HEK293 (cell line): ENCODE results near the gene GYG1.

Experiments
- CTCF ChIA-PET: fragments of 350-600 bp; formaldehyde crosslinking; extraction: SDS; loops from one replicate; lab custom pipeline; 2021; ENCODE audit warnings: antibody characterized with exemption; lab: Yijun Ruan, JAX
- POLR2A ChIA-PET: fragments of 300-600 bp; formaldehyde crosslinking; extraction: SDS; loops from one replicate; lab custom pipeline; 2020; ENCODE audit warnings: antibody characterized with exemption, inconsistent platforms; lab: Yijun Ruan, JAX
- H3K27ac ChIP-seq: fragments of 200-500 bp; sonication (Bioruptor generic); 2 replicates; pipeline ENCODE4 v1.5.1; 2014; ENCODE audit warnings: low read depth, low read length, control low read depth, inconsistent platforms; ENCODE audit errors: extremely low read depth
- H3K36me3 ChIP-seq, 2 experiments: fragments of 200-500 bp in 1 of 2; sonication (Bioruptor generic) in 1 of 2; 1 replicate in 1 of 2; 2 replicates in 1 of 2; pipeline ENCODE4 v1.5.1; 2014 to 2017; ENCODE audit warnings: inconsistent platforms in 2 of 2, low read length in 2 of 2; ENCODE audit not compliant: control insufficient read depth in 2 of 2, insufficient read depth in 1 of 2
- H3K4me1 ChIP-seq: fragments of 200-500 bp; sonication (Bioruptor generic); 2 replicates; pipeline ENCODE4 v1.5.1; 2014; ENCODE audit warnings: mild to moderate bottlenecking, low read length, inconsistent platforms; ENCODE audit not compliant: control insufficient read depth, insufficient read depth
- H3K4me3 ChIP-seq: 2 replicates; pipeline ENCODE4 v1.5.1; 2011; ENCODE audit warnings: low read depth, mild to moderate bottlenecking, control low read depth, low read length, moderate library complexity
- H3K9me3 ChIP-seq: fragments of 200-500 bp; sonication (Bioruptor generic); 2 replicates; pipeline ENCODE4 v1.5.1; 2014; ENCODE audit warnings: low read depth, low read length, inconsistent platforms; ENCODE audit not compliant: control insufficient read depth, insufficient read depth
- BCL11B ChIP-seq: fragments of 450-650 bp; formaldehyde crosslinking; IDR thresholded peaks from 2 replicates; pipeline ENCODE4 v1.5.1; 2016; ENCODE audit warnings: low read depth, missing biosample characterization, missing genetic modification characterization
- MYNN ChIP-seq: fragments of 450-650 bp; formaldehyde crosslinking; IDR thresholded peaks from 2 replicates; pipeline ENCODE4 v1.5.1; 2016; ENCODE audit warnings: missing biosample characterization, missing genetic modification characterization, borderline replicate concordance
- REPIN1 ChIP-seq: fragments of 450-650 bp; formaldehyde crosslinking; IDR thresholded peaks from 2 replicates; pipeline ENCODE4 v1.5.1; 2017; ENCODE audit warnings: missing biosample characterization, missing genetic modification characterization, low read depth
- SCRT1 ChIP-seq: fragments of 450-650 bp; formaldehyde crosslinking; IDR thresholded peaks from 2 replicates; pipeline ENCODE4 v1.5.1; 2016; ENCODE audit warnings: missing biosample characterization, missing genetic modification characterization, borderline replicate concordance
- ZBTB17 ChIP-seq: fragments of 450-650 bp; formaldehyde crosslinking; IDR thresholded peaks from 2 replicates; pipeline ENCODE4 v1.5.1; 2016; ENCODE audit warnings: missing biosample characterization, missing genetic modification characterization
- ZNF146 ChIP-seq: fragments of 450-650 bp; formaldehyde crosslinking; IDR thresholded peaks from 2 replicates; pipeline ENCODE4 v1.5.1; 2016; ENCODE audit warnings: missing biosample characterization, missing genetic modification characterization
- ZNF239 ChIP-seq: fragments of 450-650 bp; formaldehyde crosslinking; IDR thresholded peaks from 2 replicates; pipeline ENCODE4 v1.5.1; 2016; ENCODE audit warnings: missing biosample characterization, missing genetic modification characterization
- ZNF24 ChIP-seq: fragments of 450-650 bp; formaldehyde crosslinking; IDR thresholded peaks from 2 replicates; pipeline ENCODE4 v1.5.1; 2016; ENCODE audit warnings: missing biosample characterization, missing genetic modification characterization
- ZNF391 ChIP-seq: fragments of 450-650 bp; formaldehyde crosslinking; IDR thresholded peaks from 2 replicates; pipeline ENCODE4 v1.5.1; 2016; ENCODE audit warnings: low read depth, missing biosample characterization, missing genetic modification characterization, borderline replicate concordance
- ZNF394 ChIP-seq: fragments of 450-650 bp; formaldehyde crosslinking; IDR thresholded peaks from 2 replicates; pipeline ENCODE4 v1.5.1; 2016; ENCODE audit warnings: missing biosample characterization, missing genetic modification characterization, mild to moderate bottlenecking, moderate library complexity, borderline replicate concordance
- ZNF423 ChIP-seq: fragments of 450-650 bp; formaldehyde crosslinking; IDR thresholded peaks from 2 replicates; pipeline ENCODE4 v1.5.1; 2016; ENCODE audit warnings: missing biosample characterization, missing genetic modification characterization
- ZNF529 ChIP-seq: fragments of 450-650 bp; formaldehyde crosslinking; IDR thresholded peaks from 2 replicates; pipeline ENCODE4 v1.5.1; 2017; ENCODE audit warnings: missing genetic modification characterization, missing biosample characterization; ENCODE audit not compliant: insufficient replicate concordance
- ZNF548 ChIP-seq: fragments of 450-650 bp; formaldehyde crosslinking; IDR thresholded peaks from 2 replicates; pipeline ENCODE4 v1.5.1; 2016; ENCODE audit warnings: missing biosample characterization, missing genetic modification characterization
- ZNF558 ChIP-seq: fragments of 450-650 bp; formaldehyde crosslinking; IDR thresholded peaks from 2 replicates; pipeline ENCODE4 v1.5.1; 2016; ENCODE audit warnings: missing biosample characterization, missing genetic modification characterization
- ZNF571 ChIP-seq: fragments of 450-650 bp; formaldehyde crosslinking; IDR thresholded peaks from 2 replicates; pipeline ENCODE4 v1.5.0; 2017; ENCODE audit warnings: missing biosample characterization, missing genetic modification characterization
- ZNF610 ChIP-seq: fragments of 450-650 bp; formaldehyde crosslinking; IDR thresholded peaks from 2 replicates; pipeline ENCODE4 v1.5.1; 2016; ENCODE audit warnings: missing biosample characterization, missing genetic modification characterization, borderline replicate concordance
- ZNF624 ChIP-seq: fragments of 450-650 bp; formaldehyde crosslinking; IDR thresholded peaks from 2 replicates; pipeline ENCODE4 v1.5.1; 2017; ENCODE audit warnings: missing biosample characterization, missing genetic modification characterization
- ZNF629 ChIP-seq: fragments of 450-650 bp; formaldehyde crosslinking; IDR thresholded peaks from 2 replicates; pipeline ENCODE4 v1.5.1; 2017; ENCODE audit warnings: missing biosample characterization, missing genetic modification characterization
- ZSCAN30 ChIP-seq: fragments of 450-650 bp; IDR thresholded peaks from 2 replicates; pipeline ENCODE4 v1.5.1; 2018; ENCODE audit warnings: missing biosample characterization, mild to moderate bottlenecking, missing genetic modification characterization, moderate library complexity
- TF ChIP-seq, protein P1 (sequence below): fragments of 450-650 bp; formaldehyde crosslinking; IDR thresholded peaks from 2 replicates; pipeline ENCODE4 v1.5.1; 2016; ENCODE audit warnings: missing biosample characterization, missing genetic modification characterization, borderline replicate concordance
- TF ChIP-seq, protein P2 (sequence below): fragments of 450-650 bp; formaldehyde crosslinking; IDR thresholded peaks from 2 replicates; pipeline ENCODE4 v1.5.1; 2016; ENCODE audit warnings: missing biosample characterization, missing genetic modification characterization
- TF ChIP-seq, protein P3 (sequence below): fragments of 450-650 bp; formaldehyde crosslinking; optimal IDR thresholded peaks from 2 replicates; pipeline ENCODE3; 2016; ENCODE audit warnings: missing biosample characterization, mild to moderate bottlenecking, missing genetic modification characterization

The GYG1 gene

DNA sequence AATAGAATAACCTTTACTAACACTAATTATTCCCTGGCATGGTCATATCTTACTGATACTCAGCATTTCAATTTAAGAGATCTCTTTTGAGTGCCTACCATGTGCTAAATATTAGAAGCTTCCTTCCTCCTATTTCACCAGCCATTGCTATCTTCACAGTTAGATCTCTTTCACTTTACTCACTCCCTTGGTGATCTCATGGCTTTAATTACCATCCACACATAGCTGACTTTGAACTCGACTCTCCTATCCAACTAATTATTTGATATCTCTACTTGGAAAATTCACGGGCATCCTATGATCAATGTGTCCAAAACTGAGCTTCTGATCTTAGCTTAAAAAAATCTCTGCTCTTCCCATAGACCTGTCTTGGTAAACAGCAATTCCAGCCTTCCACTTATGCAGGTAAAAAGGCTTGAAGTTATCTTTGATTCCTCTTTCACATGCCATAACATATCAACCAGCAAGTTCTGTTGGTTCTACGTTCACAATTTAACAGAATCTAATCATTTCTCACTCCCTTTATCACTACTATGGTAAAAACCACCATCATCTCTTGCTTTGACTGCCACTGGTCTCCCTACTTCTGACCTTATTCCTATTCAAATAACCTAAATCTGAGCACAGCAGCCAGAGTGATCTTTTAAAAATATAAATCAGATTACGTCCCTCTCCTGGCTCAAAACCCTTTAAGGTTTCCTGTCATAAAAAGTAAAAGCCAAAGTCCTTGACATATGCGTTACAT is 53.2 kb downstream of the GYG1 start:
- CTCF ChIA-PET: no interaction called here
- no peak overlapping the region for H3K27ac ChIP-seq
- H3K4me1 ChIP-seq: no peaks in the 10 kb centered on the region
- no peaks in the 10 kb centered on the region for H3K9me3 ChIP-seq
- H3K4me3 ChIP-seq: no peak overlapping the region
- TF ChIP-seq SCRT1: no peak
- no peak for TF ChIP-seq ZNF394 (tag by site-specific recombination)
- no peak for TF ChIP-seq BCL11B
- no peak for TF ChIP-seq ZNF529 (tag by site-specific recombination)
- no peak for TF ChIP-seq ZSCAN30 (tag by site-specific recombination)
- TF ChIP-seq ZNF24: no peak
- TF ChIP-seq ZNF629 (tag by site-specific recombination): no peak
- TF ChIP-seq ZNF571: no peak
- TF ChIP-seq ZNF624 (tag by site-specific recombination): no peak
- TF ChIP-seq ZNF239 (tag by site-specific recombination): no peak
- no peak for TF ChIP-seq ZNF558 (tag by site-specific recombination)
- TF ChIP-seq ZNF610 (tag by site-specific recombination): no peak
- TF ChIP-seq ZNF146 (tag by site-specific recombination): no peak
- TF ChIP-seq, protein P1, sequence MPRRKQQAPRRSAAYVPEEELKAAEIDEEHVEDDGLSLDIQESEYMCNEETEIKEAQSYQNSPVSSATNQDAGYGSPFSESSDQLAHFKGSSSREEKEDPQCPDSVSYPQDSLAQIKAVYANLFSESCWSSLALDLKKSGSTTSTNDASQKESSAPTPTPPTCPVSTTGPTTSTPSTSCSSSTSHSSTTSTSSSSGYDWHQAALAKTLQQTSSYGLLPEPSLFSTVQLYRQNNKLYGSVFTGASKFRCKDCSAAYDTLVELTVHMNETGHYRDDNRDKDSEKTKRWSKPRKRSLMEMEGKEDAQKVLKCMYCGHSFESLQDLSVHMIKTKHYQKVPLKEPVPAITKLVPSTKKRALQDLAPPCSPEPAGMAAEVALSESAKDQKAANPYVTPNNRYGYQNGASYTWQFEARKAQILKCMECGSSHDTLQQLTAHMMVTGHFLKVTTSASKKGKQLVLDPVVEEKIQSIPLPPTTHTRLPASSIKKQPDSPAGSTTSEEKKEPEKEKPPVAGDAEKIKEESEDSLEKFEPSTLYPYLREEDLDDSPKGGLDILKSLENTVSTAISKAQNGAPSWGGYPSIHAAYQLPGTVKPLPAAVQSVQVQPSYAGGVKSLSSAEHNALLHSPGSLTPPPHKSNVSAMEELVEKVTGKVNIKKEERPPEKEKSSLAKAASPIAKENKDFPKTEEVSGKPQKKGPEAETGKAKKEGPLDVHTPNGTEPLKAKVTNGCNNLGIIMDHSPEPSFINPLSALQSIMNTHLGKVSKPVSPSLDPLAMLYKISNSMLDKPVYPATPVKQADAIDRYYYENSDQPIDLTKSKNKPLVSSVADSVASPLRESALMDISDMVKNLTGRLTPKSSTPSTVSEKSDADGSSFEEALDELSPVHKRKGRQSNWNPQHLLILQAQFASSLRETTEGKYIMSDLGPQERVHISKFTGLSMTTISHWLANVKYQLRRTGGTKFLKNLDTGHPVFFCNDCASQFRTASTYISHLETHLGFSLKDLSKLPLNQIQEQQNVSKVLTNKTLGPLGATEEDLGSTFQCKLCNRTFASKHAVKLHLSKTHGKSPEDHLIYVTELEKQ (tag by site-specific recombination): no peak
- TF ChIP-seq ZNF548 (tag by site-specific recombination): no peak
- TF ChIP-seq REPIN1 (tag by site-specific recombination): no peak
- POLR2A ChIA-PET: no interaction called here
- H3K36me3 ChIP-seq: peaks cover 17 to 83% of the 10 kb centered on the region in 2 experiments

DNA sequence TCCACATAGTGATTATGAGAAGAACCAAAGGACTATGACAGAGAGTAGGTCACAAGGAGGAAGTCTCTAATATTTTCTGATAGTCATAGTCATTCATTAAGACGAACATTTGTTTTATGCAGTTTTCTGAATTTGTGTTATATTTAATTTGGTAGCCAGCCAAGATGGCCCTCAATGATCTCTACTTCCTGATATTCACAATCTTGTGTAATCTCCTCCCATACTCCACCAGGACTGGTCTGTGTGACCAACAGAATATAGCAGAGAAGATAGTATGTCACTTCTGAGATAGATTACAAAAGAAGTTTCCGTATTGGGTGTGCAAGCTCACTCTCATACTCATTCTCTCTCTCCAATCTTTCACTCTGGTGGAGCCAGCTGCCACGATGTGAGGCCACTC is 64.2 kb downstream of the GYG1 start:
- no peaks in the 10 kb centered on the region for H3K4me1 ChIP-seq
- TF ChIP-seq ZNF423 (tag by site-specific recombination) (no peak), ZNF391 (tag by site-specific recombination) (no peak), ZBTB17 (tag by site-specific recombination) (no peak), MYNN (tag by site-specific recombination) (no peak)
- TF ChIP-seq, protein P2, sequence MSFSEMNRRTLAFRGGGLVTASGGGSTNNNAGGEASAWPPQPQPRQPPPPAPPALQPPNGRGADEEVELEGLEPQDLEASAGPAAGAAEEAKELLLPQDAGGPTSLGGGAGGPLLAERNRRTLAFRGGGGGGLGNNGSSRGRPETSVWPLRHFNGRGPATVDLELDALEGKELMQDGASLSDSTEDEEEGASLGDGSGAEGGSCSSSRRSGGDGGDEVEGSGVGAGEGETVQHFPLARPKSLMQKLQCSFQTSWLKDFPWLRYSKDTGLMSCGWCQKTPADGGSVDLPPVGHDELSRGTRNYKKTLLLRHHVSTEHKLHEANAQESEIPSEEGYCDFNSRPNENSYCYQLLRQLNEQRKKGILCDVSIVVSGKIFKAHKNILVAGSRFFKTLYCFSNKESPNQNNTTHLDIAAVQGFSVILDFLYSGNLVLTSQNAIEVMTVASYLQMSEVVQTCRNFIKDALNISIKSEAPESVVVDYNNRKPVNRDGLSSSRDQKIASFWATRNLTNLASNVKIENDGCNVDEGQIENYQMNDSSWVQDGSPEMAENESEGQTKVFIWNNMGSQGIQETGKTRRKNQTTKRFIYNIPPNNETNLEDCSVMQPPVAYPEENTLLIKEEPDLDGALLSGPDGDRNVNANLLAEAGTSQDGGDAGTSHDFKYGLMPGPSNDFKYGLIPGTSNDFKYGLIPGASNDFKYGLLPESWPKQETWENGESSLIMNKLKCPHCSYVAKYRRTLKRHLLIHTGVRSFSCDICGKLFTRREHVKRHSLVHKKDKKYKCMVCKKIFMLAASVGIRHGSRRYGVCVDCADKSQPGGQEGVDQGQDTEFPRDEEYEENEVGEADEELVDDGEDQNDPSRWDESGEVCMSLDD: no peak
- TF ChIP-seq, protein P3, sequence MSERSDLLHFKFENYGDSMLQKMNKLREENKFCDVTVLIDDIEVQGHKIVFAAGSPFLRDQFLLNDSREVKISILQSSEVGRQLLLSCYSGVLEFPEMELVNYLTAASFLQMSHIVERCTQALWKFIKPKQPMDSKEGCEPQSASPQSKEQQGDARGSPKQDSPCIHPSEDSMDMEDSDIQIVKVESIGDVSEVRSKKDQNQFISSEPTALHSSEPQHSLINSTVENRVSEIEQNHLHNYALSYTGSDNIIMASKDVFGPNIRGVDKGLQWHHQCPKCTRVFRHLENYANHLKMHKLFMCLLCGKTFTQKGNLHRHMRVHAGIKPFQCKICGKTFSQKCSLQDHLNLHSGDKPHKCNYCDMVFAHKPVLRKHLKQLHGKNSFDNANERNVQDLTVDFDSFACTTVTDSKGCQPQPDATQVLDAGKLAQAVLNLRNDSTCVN: no peak
- ChIA-PET CTCF (interaction anchor here (0.7 kb wide), 1 partner anchor 46 kb away, joined by 3 read pairs; no protein-coding TSS in a partner anchor), POLR2A (no interaction called here)
- no peak overlapping the region for H3K27ac ChIP-seq
- peaks cover 19 to 86% of the 10 kb centered on the region in 2 experiments for H3K36me3 ChIP-seq
- H3K4me3 ChIP-seq: no peak overlapping the region
- no peaks in the 10 kb centered on the region for H3K9me3 ChIP-seq
